Mammary epithelial cell (primary cell): ENCODE measurements around the gene RGMA.

Experiments
- EZH2 ChIP-seq: IDR thresholded peaks from 2 replicates; pipeline ENCODE4 v1.6.1; 2012; ENCODE audit warnings: low read length, inconsistent platforms, borderline replicate concordance
- TF ChIP-seq, protein P1 (sequence below), 2 donors: IDR thresholded peaks in 1 of 2; conservative IDR thresholded peaks in 1 of 2; 2 replicates each; pipeline ENCODE4 v1.5.1; 2011 to 2012; ENCODE audit warnings: inconsistent platforms in 2 of 2, low read length in 2 of 2, mild to moderate bottlenecking in 2 of 2, control low read depth in 1 of 2, low read depth in 1 of 2; ENCODE audit not compliant: insufficient read depth in 1 of 2; ENCODE audit errors: extremely low read depth in 1 of 2

- no peak for TF ChIP-seq EZH2
- TF ChIP-seq, protein P1, sequence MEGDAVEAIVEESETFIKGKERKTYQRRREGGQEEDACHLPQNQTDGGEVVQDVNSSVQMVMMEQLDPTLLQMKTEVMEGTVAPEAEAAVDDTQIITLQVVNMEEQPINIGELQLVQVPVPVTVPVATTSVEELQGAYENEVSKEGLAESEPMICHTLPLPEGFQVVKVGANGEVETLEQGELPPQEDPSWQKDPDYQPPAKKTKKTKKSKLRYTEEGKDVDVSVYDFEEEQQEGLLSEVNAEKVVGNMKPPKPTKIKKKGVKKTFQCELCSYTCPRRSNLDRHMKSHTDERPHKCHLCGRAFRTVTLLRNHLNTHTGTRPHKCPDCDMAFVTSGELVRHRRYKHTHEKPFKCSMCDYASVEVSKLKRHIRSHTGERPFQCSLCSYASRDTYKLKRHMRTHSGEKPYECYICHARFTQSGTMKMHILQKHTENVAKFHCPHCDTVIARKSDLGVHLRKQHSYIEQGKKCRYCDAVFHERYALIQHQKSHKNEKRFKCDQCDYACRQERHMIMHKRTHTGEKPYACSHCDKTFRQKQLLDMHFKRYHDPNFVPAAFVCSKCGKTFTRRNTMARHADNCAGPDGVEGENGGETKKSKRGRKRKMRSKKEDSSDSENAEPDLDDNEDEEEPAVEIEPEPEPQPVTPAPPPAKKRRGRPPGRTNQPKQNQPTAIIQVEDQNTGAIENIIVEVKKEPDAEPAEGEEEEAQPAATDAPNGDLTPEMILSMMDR (conservative IDR thresholded peaks at IDR 0.05 in 1 of 2, IDR thresholded peaks at IDR 0.05 in 1 of 2; ENCODE audit: extremely low read depth in 1 of 2, insufficient read depth in 1 of 2, low read depth in 1 of 2, low read length in 2 of 2) = no peak
These were observed 29.9 kb upstream of the RGMA start for GRCh38 chr15:93118904-93119303.
